Activated naive CD8-positive, alpha-beta T cell treated with anti-CD3 and anti-CD28 coated beads for 36 hours (primary cell): ENCODE results near the gene ASAP3. TPM values are rescaled to one million over a fixed set of nuclear protein-coding genes. Genes with fewer than 3 reads are reported as not detected.

Experiments
- DNase-seq: peaks from one replicate; pipeline ENCODE4 v3.0.0; 2021
- H3K27ac Mint-ChIP-seq: one replicate; pipeline ENCODE4 v1.8.0; 2022; ENCODE audit warnings: mild to moderate bottlenecking, moderate library complexity, mixed read lengths
- H3K27me3 Mint-ChIP-seq: one replicate; pipeline ENCODE4 v1.8.0; 2022; ENCODE audit warnings: mild to moderate bottlenecking, mixed read lengths
- H3K36me3 Mint-ChIP-seq: one replicate; pipeline ENCODE4 v1.8.0; 2021; ENCODE audit warnings: mild to moderate bottlenecking, mixed read lengths
- H3K4me1 Mint-ChIP-seq: one replicate; pipeline ENCODE4 v1.8.0; 2021; ENCODE audit warnings: mixed read lengths
- H3K4me3 Mint-ChIP-seq: one replicate; pipeline ENCODE4 v1.8.0; 2022; ENCODE audit warnings: mild to moderate bottlenecking, moderate library complexity, mixed read lengths
- H3K9me3 Mint-ChIP-seq: one replicate; pipeline ENCODE4 v1.8.0; 2022; ENCODE audit warnings: mixed read lengths
- total RNA-seq, 2 experiments: library from RNA; stranded (reverse); gene quantifications; one replicate each; pipeline ENCODE4 v1.2.3, GENCODE V29; 2021

ASAP3 gene
- total RNA-seq, 2 experiments from 2014 or later, result 1.2 to 2.2 TPM

DNA sequence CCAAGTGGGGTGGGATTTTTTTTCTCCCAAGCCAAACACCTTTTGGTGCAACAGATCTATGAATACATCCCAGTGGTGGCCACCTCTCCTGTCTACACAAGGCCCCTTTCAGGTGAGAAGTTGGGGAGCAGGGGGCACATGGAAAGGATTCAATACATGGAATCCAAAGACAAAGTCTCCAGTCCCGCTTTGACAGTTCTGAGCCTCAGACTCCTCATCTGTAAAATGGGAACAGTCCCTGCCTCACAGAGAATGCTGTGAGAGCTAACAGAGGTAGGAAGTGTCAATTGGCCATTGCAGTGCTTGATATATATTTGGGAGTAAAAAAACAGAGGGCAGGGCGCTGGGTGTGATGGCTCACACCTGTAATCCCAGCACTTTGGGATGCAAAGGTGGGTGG, 87.6 kb downstream of the ASAP3 start:
- H3K4me3 Mint-ChIP-seq, result no peak overlapping the region

GRCh38 chr1:23395849-23396248, 88.1 kb downstream of the ASAP3 start:
- no peak for DNase-seq
- H3K27me3 Mint-ChIP-seq, result no peaks in the 10 kb centered on the region
- H3K4me3 Mint-ChIP-seq, result no peak overlapping the region
- no peaks in the 10 kb centered on the region for H3K36me3 Mint-ChIP-seq
- H3K9me3 Mint-ChIP-seq, result no peaks in the 10 kb centered on the region
- peaks cover 6% of the 10 kb centered on the region for H3K4me1 Mint-ChIP-seq
- peak overlapping the region; percentile 50 for H3K27ac Mint-ChIP-seq

More for the DNA sequence above, 87.6 kb downstream of the ASAP3 start:
- Mint-ChIP-seq H3K9me3 (no peaks in the 10 kb centered on the region), H3K36me3 (no peaks in the 10 kb centered on the region), H3K27ac (peak overlapping the region; percentile 2), H3K4me1 (peaks cover 6% of the 10 kb centered on the region), H3K27me3 (no peaks in the 10 kb centered on the region)
- no peak for DNase-seq

DNA sequence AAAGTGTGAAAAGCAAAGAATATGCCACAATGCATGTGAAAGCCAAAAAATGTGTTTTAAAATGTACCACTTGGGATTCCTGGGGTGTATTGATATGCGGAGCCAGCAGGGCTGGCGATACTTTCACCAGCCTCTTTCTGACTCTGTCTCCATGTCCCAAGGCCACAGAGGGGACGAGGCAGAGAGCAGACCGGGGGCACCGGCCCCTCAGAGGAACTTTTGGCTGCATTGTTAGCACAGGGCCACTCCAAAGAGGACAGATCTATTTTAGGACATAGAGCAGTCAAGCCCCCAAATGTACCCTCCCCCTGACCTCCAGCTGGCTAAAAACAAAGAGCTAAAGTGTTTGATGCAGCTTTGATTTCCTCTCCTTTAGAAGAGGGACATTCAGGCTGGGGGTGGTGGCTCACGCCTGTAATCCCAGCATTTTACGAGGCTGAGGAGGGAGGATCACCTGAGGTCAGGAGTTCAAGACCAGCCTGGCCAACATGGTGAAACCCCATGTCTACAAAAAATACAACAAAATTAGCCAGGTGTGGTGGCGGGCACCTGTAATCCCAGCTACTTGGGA, 88.7 kb downstream of the ASAP3 start:
- no peak overlapping the region for H3K4me3 Mint-ChIP-seq
- no peaks in the 10 kb centered on the region for H3K9me3 Mint-ChIP-seq
- DNase-seq, result no peak
- no peaks in the 10 kb centered on the region for H3K36me3 Mint-ChIP-seq
- H3K4me1 Mint-ChIP-seq, result peaks cover 6% of the 10 kb centered on the region
- H3K27ac Mint-ChIP-seq, result no peak overlapping the region
- H3K27me3 Mint-ChIP-seq, result no peaks in the 10 kb centered on the region

DNA sequence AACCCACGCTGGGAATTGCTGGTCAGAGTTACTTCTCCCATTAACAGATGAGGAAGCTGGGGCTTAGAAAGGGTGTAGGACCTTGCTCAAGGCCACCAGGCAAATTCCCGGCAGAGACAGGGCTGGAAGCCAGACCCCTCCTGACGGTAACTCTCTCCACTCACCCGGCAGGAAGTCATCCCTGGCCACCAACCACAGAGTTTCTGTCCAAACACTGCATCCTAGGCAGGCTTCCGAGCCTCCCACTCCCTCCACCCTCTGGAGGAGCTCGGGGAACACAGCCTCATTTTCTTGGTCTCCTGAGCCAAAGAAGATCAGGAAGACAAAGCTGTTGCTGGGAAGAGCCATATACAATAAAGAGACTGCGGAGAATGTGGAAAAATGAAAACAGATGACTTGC, 89.3 kb downstream of the ASAP3 start:
- H3K27me3 Mint-ChIP-seq, result no peaks in the 10 kb centered on the region
- H3K27ac Mint-ChIP-seq, result no peak overlapping the region
- H3K36me3 Mint-ChIP-seq, result no peaks in the 10 kb centered on the region
- DNase-seq, result no peak
- peaks cover 6% of the 10 kb centered on the region for H3K4me1 Mint-ChIP-seq
- no peak overlapping the region for H3K4me3 Mint-ChIP-seq
- no peaks in the 10 kb centered on the region for H3K9me3 Mint-ChIP-seq

- H3K9me3 Mint-ChIP-seq, result no peaks in the 10 kb centered on the region
- H3K27ac Mint-ChIP-seq, result no peak overlapping the region
- H3K4me3 Mint-ChIP-seq, result no peak overlapping the region
- DNase-seq, result no peak
- H3K36me3 Mint-ChIP-seq, result no peaks in the 10 kb centered on the region
- H3K27me3 Mint-ChIP-seq, result no peaks in the 10 kb centered on the region
- peaks cover 6% of the 10 kb centered on the region for H3K4me1 Mint-ChIP-seq
Observed at GRCh38 chr1:23394181-23394580, 89.8 kb downstream of the ASAP3 start.

DNA sequence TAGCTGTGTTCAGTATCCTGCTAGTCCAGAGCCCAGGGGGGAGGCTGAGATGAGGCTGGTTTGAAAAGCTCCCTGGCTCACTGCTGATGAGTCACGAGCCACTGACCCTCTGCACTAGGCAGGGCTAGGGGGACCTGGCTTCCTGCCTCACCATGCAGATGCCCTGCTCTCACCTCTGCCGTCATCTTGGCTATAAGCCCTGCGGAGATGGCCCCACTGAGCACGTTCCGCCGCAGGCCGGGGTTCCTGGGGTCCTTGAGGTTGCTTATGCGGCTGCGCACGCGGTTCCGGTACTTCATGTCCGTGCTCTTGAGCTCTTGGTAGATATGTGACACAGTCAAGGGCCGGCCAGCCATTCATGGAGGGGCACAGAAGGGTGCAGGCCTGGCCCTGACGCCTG, 90.3 kb downstream of the ASAP3 start:
- no peaks in the 10 kb centered on the region for H3K9me3 Mint-ChIP-seq

GRCh38 chr1:23392125-23392855, 91.7 kb downstream of the ASAP3 start:
- peaks cover 6% of the 10 kb centered on the region for H3K4me1 Mint-ChIP-seq
- H3K27ac Mint-ChIP-seq, result no peak overlapping the region
- no peaks in the 10 kb centered on the region for H3K9me3 Mint-ChIP-seq
- H3K4me3 Mint-ChIP-seq, result no peak overlapping the region
- H3K36me3 Mint-ChIP-seq, result no peaks in the 10 kb centered on the region
- H3K27me3 Mint-ChIP-seq, result no peaks in the 10 kb centered on the region
- no peak for DNase-seq

More for the DNA sequence above, 90.3 kb downstream of the ASAP3 start:
- Mint-ChIP-seq H3K27me3 (no peaks in the 10 kb centered on the region), H3K36me3 (no peaks in the 10 kb centered on the region), H3K27ac (no peak overlapping the region), H3K4me1 (peaks cover 6% of the 10 kb centered on the region), H3K4me3 (no peak overlapping the region)
- DNase-seq, result no peak

DNA sequence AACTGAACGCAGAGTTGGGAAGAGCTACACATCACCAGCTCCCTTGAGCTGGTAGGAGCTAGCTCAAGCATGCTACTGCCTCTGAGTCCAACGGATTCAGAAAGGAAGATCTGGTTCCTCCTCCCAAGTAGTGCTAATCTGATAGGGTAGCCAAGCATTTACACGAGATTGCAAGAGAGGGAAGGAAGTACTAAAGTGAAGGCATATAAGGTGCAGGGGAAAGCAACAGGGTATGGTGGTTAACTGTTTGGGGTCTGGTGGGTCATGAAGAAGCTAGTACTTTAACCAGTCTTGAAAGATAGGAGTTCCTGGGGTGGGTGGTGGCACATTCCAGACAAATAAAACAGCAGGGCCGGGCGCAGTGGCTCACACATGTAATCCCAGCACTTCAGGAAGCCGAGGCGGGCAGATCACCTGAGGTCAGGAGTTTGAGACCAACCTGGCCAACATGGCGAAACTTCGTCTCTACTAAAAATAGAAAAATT, 94.1 kb downstream of the ASAP3 start:
- Mint-ChIP-seq H3K27me3 (no peaks in the 10 kb centered on the region), H3K27ac (no peak overlapping the region), H3K4me3 (no peak overlapping the region), H3K36me3 (no peaks in the 10 kb centered on the region), H3K4me1 (no peaks in the 10 kb centered on the region), H3K9me3 (no peaks in the 10 kb centered on the region)
- DNase-seq, result no peak

GRCh38 chr1:23387494-23387893, 96.5 kb downstream of the ASAP3 start:
- Mint-ChIP-seq H3K27me3 (no peaks in the 10 kb centered on the region), H3K4me1 (no peaks in the 10 kb centered on the region), H3K36me3 (no peaks in the 10 kb centered on the region), H3K4me3 (no peak overlapping the region), H3K9me3 (no peaks in the 10 kb centered on the region), H3K27ac (no peak overlapping the region)
- no peak for DNase-seq

DNA sequence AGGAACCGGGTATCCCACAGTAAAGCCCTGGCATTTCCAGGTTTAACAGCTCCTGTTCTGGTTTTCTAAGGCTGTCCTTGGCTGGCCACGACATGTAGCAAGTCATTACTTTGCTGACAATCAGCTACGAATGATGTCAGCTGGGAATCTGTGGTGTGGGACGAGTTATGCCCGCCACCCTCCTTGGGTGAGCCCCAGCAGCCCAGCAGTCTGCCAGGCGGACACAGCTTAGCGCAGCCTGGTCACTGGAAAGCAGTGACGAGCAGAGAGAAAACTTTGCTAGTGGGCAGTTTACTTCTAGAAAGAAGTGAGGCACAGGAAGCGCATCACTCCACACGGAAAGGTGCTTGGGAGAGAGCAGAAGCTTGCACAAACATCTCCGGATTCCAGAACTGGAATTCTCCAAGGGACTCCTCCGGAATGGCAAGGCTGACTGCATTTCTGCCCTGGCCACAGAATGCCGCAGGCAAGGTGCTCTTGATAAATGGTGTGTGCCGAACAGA, 98.8 kb downstream of the ASAP3 start:
- no peaks in the 10 kb centered on the region for H3K36me3 Mint-ChIP-seq
- no peak for DNase-seq
- no peaks in the 10 kb centered on the region for H3K9me3 Mint-ChIP-seq
- no peaks in the 10 kb centered on the region for H3K27me3 Mint-ChIP-seq
- no peak overlapping the region for H3K4me3 Mint-ChIP-seq
- no peaks in the 10 kb centered on the region for H3K4me1 Mint-ChIP-seq
- H3K27ac Mint-ChIP-seq, result no peak overlapping the region

DNA sequence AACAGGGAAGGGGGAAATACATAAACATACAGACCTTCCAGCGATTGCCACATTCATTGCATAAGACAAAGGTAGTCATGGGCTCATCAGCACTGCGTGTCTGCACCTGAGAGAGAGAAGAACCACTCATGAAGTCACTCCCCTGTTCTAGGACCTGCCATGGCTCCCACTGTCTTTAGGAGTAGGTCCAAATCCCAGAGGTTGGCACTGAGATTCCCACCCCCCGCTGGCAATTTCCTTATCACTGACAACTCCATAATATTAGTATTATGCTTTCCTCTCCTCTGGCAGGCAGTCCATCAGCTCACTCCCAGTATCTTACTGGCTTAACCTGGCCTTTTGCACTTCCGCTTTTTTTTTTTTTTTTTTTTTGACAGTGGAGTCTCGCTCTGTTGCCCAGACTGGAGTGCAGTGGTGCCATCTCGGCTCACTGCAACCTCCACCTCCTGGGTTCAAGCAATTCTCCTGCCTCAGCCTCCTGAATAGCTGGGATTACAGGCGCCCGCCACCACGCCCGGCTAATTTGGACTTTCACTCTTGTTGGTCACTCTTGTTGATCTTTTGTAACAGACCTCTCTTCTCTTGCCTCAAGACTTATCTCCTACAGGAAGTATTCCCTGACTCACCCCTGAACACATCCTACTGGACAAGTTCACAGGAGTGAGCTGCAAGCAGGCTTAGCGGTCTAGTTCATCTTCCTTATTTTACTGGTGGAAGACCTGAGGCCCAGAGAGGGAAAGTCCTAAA, 99.5 kb downstream of the ASAP3 start:
- H3K36me3 Mint-ChIP-seq, result no peaks in the 10 kb centered on the region
- no peaks in the 10 kb centered on the region for H3K27me3 Mint-ChIP-seq
- H3K4me3 Mint-ChIP-seq, result no peak overlapping the region
- DNase-seq, result no peak
- H3K4me1 Mint-ChIP-seq, result no peaks in the 10 kb centered on the region
- H3K9me3 Mint-ChIP-seq, result no peaks in the 10 kb centered on the region
- H3K27ac Mint-ChIP-seq, result no peak overlapping the region

DNA sequence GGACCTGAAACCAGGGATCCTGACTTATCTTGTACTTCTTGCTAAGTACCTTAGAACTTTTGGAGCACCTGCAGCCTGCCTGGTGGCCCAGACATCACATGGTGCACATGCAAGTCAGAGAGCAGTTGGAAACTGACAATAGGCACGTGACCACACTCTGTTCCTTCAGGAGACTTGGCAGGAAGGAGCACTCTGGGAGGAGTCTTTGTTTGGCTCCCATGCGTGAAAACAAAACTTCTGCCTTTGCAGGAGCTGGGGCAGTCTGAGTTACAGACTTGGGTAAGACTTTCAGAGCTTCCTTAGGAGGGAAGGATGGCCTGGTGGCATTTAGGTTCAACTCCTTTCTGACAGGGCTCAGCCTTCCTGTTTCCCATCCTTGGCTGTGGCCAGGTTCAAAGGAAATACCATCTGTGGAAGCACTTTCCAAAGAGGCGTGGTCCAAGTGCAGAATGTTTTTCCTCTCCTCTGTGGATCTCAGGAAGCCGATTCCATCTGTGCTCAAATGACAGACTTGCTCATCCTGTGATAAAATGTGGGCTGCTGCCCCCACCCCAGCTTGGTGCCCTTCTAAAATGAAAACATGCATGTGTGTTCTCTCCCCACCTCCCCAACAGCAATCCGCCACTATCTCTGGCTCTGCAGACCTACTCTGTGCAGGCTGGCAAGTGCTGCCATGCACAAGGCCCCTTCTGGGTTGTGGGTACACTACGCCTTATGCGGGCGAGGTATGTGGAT, 100.2 kb downstream of the ASAP3 start:
- no peak for DNase-seq
- Mint-ChIP-seq H3K27me3 (no peaks in the 10 kb centered on the region), H3K9me3 (no peaks in the 10 kb centered on the region), H3K4me1 (no peaks in the 10 kb centered on the region), H3K27ac (no peak overlapping the region), H3K36me3 (no peaks in the 10 kb centered on the region), H3K4me3 (no peak overlapping the region)

GRCh38 chr1:23381233-23381885, 102.6 kb downstream of the ASAP3 start:
- Mint-ChIP-seq H3K4me3 (no peak overlapping the region), H3K9me3 (no peaks in the 10 kb centered on the region), H3K36me3 (no peaks in the 10 kb centered on the region), H3K27me3 (no peaks in the 10 kb centered on the region), H3K27ac (no peak overlapping the region), H3K4me1 (no peaks in the 10 kb centered on the region)
- no peak for DNase-seq

GRCh38 chr1:23380719-23381118, 103.3 kb downstream of the ASAP3 start:
- Mint-ChIP-seq H3K9me3 (no peaks in the 10 kb centered on the region), H3K27ac (no peak overlapping the region), H3K36me3 (no peaks in the 10 kb centered on the region), H3K4me1 (no peaks in the 10 kb centered on the region), H3K27me3 (no peaks in the 10 kb centered on the region), H3K4me3 (no peak overlapping the region)
- no peak for DNase-seq
